ENCODE data around the gene ZXDA. TPM values are rescaled to one million over a fixed set of nuclear protein-coding genes. Genes with fewer than 3 reads are reported as not detected.

ZXDA gene
- total RNA-seq, 1 donor from 2014 or later: 32.0 TPM

Other genes starting within 250 kb of the ZXDA start
- 0.16 TPM for gene NLRP2B, start 230.2 kb downstream of the ZXDA start, total RNA-seq

Data from occipital lobe (tissue), 1 donor.